PFSK-1 (cell line): ENCODE data around the gene OVOL1.

ENCODE experiments used
- POLR2AphosphoS5 ChIP-seq: IDR thresholded peaks from 2 replicates; pipeline ENCODE4 v1.6.1; 2012; ENCODE audit warnings: low read depth, mild to moderate bottlenecking, control low read depth, low read length, moderate library complexity
- SIN3A ChIP-seq: IDR thresholded peaks from 2 replicates; pipeline ENCODE4 v1.6.1; 2012; ENCODE audit warnings: mild to moderate bottlenecking, low read length, moderate library complexity, borderline replicate concordance; ENCODE audit not compliant: insufficient read depth

DNA sequence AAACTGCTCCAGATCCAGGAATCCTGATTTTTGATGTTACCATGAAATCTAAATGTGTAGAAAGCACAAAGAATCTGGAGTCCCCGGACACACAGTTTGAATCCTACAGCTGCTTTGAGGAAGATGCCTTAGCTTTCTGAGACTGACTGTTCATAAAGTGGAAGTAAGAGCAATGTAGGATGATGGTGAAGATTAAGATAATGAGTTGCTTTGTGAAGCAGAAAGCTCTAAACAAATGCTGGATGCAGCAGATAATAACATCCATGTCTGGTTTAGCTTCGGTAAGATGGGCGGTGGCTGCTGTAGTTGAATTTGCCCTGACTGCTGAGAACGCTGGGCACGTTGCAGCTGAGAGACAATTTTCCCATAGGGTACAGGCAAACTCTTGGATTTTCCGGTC lies 20.1 kb downstream of the OVOL1 start:
- no peak for TF ChIP-seq POLR2AphosphoS5
- TF ChIP-seq SIN3A: no peak
